Upper lobe of right lung (tissue), 1 donor: ENCODE measurements around the gene NAA10. TPM values are rescaled to one million over a fixed set of nuclear protein-coding genes. Genes with fewer than 3 reads are reported as not detected.

Source experiments
- ATAC-seq: fragments of 200-7000 bp; cut with Tn5 transposase; one replicate; pipeline ENCODE4 v1.9.1; 2020; ENCODE audit warnings: mild to moderate bottlenecking, moderate library complexity
- DNase-seq: peaks from one replicate; pipeline ENCODE4 v3.0.0-alpha.2; 2020
- H3K27ac ChIP-seq: fragments of 200-600 bp; one replicate; pipeline ENCODE4 v1.8.0; 2022
- H3K27me3 ChIP-seq: fragments of 200-600 bp; one replicate; pipeline ENCODE4 v1.8.0; 2022; ENCODE audit warnings: mild to moderate bottlenecking
- H3K36me3 ChIP-seq: fragments of 200-600 bp; one replicate; pipeline ENCODE4 v1.8.0; 2022
- H3K4me1 ChIP-seq: fragments of 200-600 bp; one replicate; pipeline ENCODE4 v1.8.0; 2022
- H3K4me3 ChIP-seq: fragments of 200-600 bp; one replicate; pipeline ENCODE4 v1.8.0; 2022; ENCODE audit warnings: mild to moderate bottlenecking
- H3K9me3 ChIP-seq: fragments of 200-600 bp; one replicate; pipeline ENCODE4 v1.8.0; 2022
- CTCF ChIP-seq: fragments of 200-600 bp; IDR thresholded peaks from one replicate; pipeline ENCODE4 v1.8.0; 2022; ENCODE audit warnings: antibody characterized with exemption
- intact Hi-C: fragments of 100-400 bp; cut with DNase I; formaldehyde crosslinking; loops from one replicate; pipeline ENCODE4 v1.11.0; 2022
- total RNA-seq: library from RNA; stranded (reverse); fragmentation: NEBNext Ultra II Directional; extraction: Animal tissue kit (Norgen Biotek cat#: 25700); gene quantifications from one replicate; pipeline ENCODE4 v1.2.1, GENCODE V29; 2021
- donor health status: DM: no; HTN: yes; CAD: no; lungs with severe emphysema.

The NAA10 gene
- total RNA-seq, 1 donor from 2014 or later, result 84.6 TPM

- Histone ChIP-seq H3K27ac (no peak overlapping the region), H3K27me3 (no peaks in the 10 kb centered on the region), H3K9me3 (no peaks in the 10 kb centered on the region), H3K4me1 (peaks cover 3% of the 10 kb centered on the region), H3K36me3 (peaks cover 20% of the 10 kb centered on the region), H3K4me3 (no peak overlapping the region)
- TF ChIP-seq CTCF, result no peak
- intact Hi-C loops, result no loop called here
- ATAC-seq, result no peak
- no peak for DNase-seq
Measured at GRCh38 chrX:153945956-153946943, 11.4 kb upstream of the NAA10 start.

GRCh38 chrX:153944800-153945150 lies 9.9 kb upstream of the NAA10 start:
- no peak for TF ChIP-seq CTCF
- intact Hi-C loops, result no loop called here
- H3K27me3 ChIP-seq, result no peaks in the 10 kb centered on the region
- H3K4me1 ChIP-seq, result peaks cover 3% of the 10 kb centered on the region
- no peaks in the 10 kb centered on the region for H3K9me3 ChIP-seq
- peak overlapping the region; percentile 47 for H3K27ac ChIP-seq
- no peak for DNase-seq
- H3K4me3 ChIP-seq, result peak overlapping the region; percentile 51
- peaks cover 7% of the 10 kb centered on the region for H3K36me3 ChIP-seq
- ATAC-seq, result peak; percentile 13

- H3K27me3 ChIP-seq, result no peaks in the 10 kb centered on the region
- peak; percentile 86 for DNase-seq
- peaks cover 2% of the 10 kb centered on the region for H3K4me1 ChIP-seq
- intact Hi-C loops, result no loop called here
- H3K27ac ChIP-seq, result peak within 1 kb of the TSS; percentile 47
- peak within 1 kb of the TSS; percentile 51 for H3K4me3 ChIP-seq
- peak; percentile 77 for ATAC-seq
- peaks cover 1% of the 10 kb centered on the region for H3K36me3 ChIP-seq
- no peaks in the 10 kb centered on the region for H3K9me3 ChIP-seq
- no peak for TF ChIP-seq CTCF
Measured at GRCh38 chrX:153944140-153944799, 9.4 kb upstream of the NAA10 start, which contains the start of gene RENBP. Gene RENBP, minus strand, starts transcription at chrX:153944643. Its CDS starts 33 bp downstream, at chrX:153944610.

- no peak for TF ChIP-seq CTCF
- H3K27ac ChIP-seq, result peak overlapping the region; percentile 11
- no peaks in the 10 kb centered on the region for H3K27me3 ChIP-seq
- ATAC-seq, result no peak
- no peaks in the 10 kb centered on the region for H3K4me1 ChIP-seq
- H3K4me3 ChIP-seq, result peak overlapping the region; percentile 8
- no peaks in the 10 kb centered on the region for H3K36me3 ChIP-seq
- no peaks in the 10 kb centered on the region for H3K9me3 ChIP-seq
- DNase-seq, result no peak
- intact Hi-C loops, result no loop called here
Measured at GRCh38 chrX:153941336-153942252, 6.8 kb upstream of the NAA10 start.

- Histone ChIP-seq H3K27ac (no peak overlapping the region), H3K27me3 (no peaks in the 10 kb centered on the region), H3K9me3 (no peaks in the 10 kb centered on the region), H3K4me3 (no peak overlapping the region), H3K4me1 (peaks cover 3% of the 10 kb centered on the region), H3K36me3 (no peaks in the 10 kb centered on the region)
- no peak for TF ChIP-seq CTCF
- DNase-seq (no peak), ATAC-seq (no peak)
- intact Hi-C loops, result no loop called here
Measured at GRCh38 chrX:153939573-153939972, 4.7 kb upstream of the NAA10 start.
